ENCODE data around the gene EIF3F. TPM values are rescaled to one million over a fixed set of nuclear protein-coding genes. Genes with fewer than 3 reads are reported as not detected.
A peak's percentile ranks its signal among the peaks of the same experiment; 100 is the strongest.

The EIF3F gene
- total RNA-seq, 1 donor from 2014 or later = 257 TPM

GRCh38 chr11:7969756-7970646, 17.1 kb upstream of the EIF3F start:
- no peak for TF ChIP-seq CTCF (IDR thresholded peaks at IDR 0.05)
- Mint-ChIP-seq H3K9me3 (no peaks in the 10 kb centered on the region), H3K27ac (no peak overlapping the region), H3K27me3 (ENCODE audit: insufficient read depth, low read depth) (no peaks in the 10 kb centered on the region), H3K4me1 (no peaks in the 10 kb centered on the region), H3K4me3 (no peak overlapping the region), H3K36me3 (no peaks in the 10 kb centered on the region)
- no peaks in the 10 kb centered on the region for H3K79me2 ChIP-seq (ENCODE audit: low read depth)
- H3F3A ChIP-seq (ENCODE audit: low read depth) = no peaks in the 10 kb centered on the region
- H3K9me3 ChIP-seq (ENCODE audit: low read depth) = no peaks in the 10 kb centered on the region
- H3K27ac ChIP-seq = no peak overlapping the region
- no peak for DNase-seq (ENCODE audit: low spot score)
- no peaks in the 10 kb centered on the region for H3K4me1 ChIP-seq
- no peak overlapping the region for H3K4me2 ChIP-seq
- peak overlapping the region; percentile 2 for H2AFZ ChIP-seq (replicated peaks)
- no peaks in the 10 kb centered on the region for H3K27me3 ChIP-seq
- H3K36me3 ChIP-seq = no peaks in the 10 kb centered on the region
- no peak overlapping the region for H3K4me3 ChIP-seq
- no peak overlapping the region for H3K9ac ChIP-seq
- no peaks in the 10 kb centered on the region for H4K20me1 ChIP-seq (ENCODE audit: low read depth)

GRCh38 chr11:7971846-7972245, 15.3 kb upstream of the EIF3F start:
- Histone ChIP-seq H3K4me3 (no peak overlapping the region), H2AFZ (replicated peaks) (peak overlapping the region; percentile 57), H3K9ac (no peak overlapping the region), H3K27ac (no peak overlapping the region), H3K4me2 (no peak overlapping the region), H3K36me3 (no peaks in the 10 kb centered on the region), H3K79me2 (ENCODE audit: low read depth) (no peaks in the 10 kb centered on the region), H3K4me1 (no peaks in the 10 kb centered on the region), H3K9me3 (ENCODE audit: low read depth) (no peaks in the 10 kb centered on the region), H3F3A (ENCODE audit: low read depth) (no peaks in the 10 kb centered on the region), H3K27me3 (no peaks in the 10 kb centered on the region), H4K20me1 (ENCODE audit: low read depth) (no peaks in the 10 kb centered on the region)
- Mint-ChIP-seq H3K4me3 (no peak overlapping the region), H3K9me3 (no peaks in the 10 kb centered on the region), H3K36me3 (no peaks in the 10 kb centered on the region), H3K27me3 (ENCODE audit: insufficient read depth, low read depth) (no peaks in the 10 kb centered on the region), H3K27ac (no peak overlapping the region), H3K4me1 (no peaks in the 10 kb centered on the region)
- no peak for DNase-seq (ENCODE audit: low spot score)
- TF ChIP-seq EZH2 (IDR thresholded peaks at IDR 0.05) (no peak), CTCF (IDR thresholded peaks at IDR 0.05) (no peak), EZH2phosphoT487 (IDR thresholded peaks at IDR 0.05) (no peak)

GRCh38 chr11:7973011-7973410, 14.1 kb upstream of the EIF3F start:
- H3K27me3 Mint-ChIP-seq (ENCODE audit: insufficient read depth, low read depth) = no peaks in the 10 kb centered on the region
- H3K4me2 ChIP-seq = no peak overlapping the region
- H4K20me1 ChIP-seq (ENCODE audit: low read depth) = no peaks in the 10 kb centered on the region
- no peaks in the 10 kb centered on the region for H3K36me3 ChIP-seq
- H3K79me2 ChIP-seq (ENCODE audit: low read depth) = no peaks in the 10 kb centered on the region
- no peak for DNase-seq (ENCODE audit: low spot score)
- no peak overlapping the region for H3K4me3 ChIP-seq
- TF ChIP-seq EZH2 (IDR thresholded peaks at IDR 0.05) = no peak
- TF ChIP-seq CTCF (IDR thresholded peaks at IDR 0.05) = no peak
- TF ChIP-seq EZH2phosphoT487 (IDR thresholded peaks at IDR 0.05) = no peak
- no peaks in the 10 kb centered on the region for H3K4me1 ChIP-seq
- no peaks in the 10 kb centered on the region for H3K36me3 Mint-ChIP-seq
- H3K27ac Mint-ChIP-seq = no peak overlapping the region
- H3K9me3 Mint-ChIP-seq = no peaks in the 10 kb centered on the region
- H3K4me1 Mint-ChIP-seq = no peaks in the 10 kb centered on the region
- H3K9me3 ChIP-seq (ENCODE audit: low read depth) = no peaks in the 10 kb centered on the region
- H3K9ac ChIP-seq = no peak overlapping the region
- no peaks in the 10 kb centered on the region for H3F3A ChIP-seq (ENCODE audit: low read depth)
- no peak overlapping the region for H3K27ac ChIP-seq
- no peak overlapping the region for H3K4me3 Mint-ChIP-seq
- no peaks in the 10 kb centered on the region for H3K27me3 ChIP-seq
- no peak overlapping the region for H2AFZ ChIP-seq (replicated peaks)

All from neural progenitor cell (in vitro differentiated cells).